GM21367 (cell line): ENCODE measurements around the gene CRHR2.
"Not testable (repeated sequence)": the region's sequence is repeated elsewhere in the genome, so short reads cannot be mapped to it uniquely, and the experiment has no call there.

Experiments used
- ATAC-seq: cut with Tn5 transposase; IDR thresholded peaks from one replicate; pipeline ENCODE4 v1.9.1; 2021; ENCODE audit not compliant: unreplicated experiment

CRHR2 gene

GRCh38 chr7:30682212-30683083 lies at the start of gene CRHR2:
Gene CRHR2 (minus strand): TSS chr7:30682456. CDS start chr7:30682280, 176 bp downstream.
- ATAC-seq: no peak

DNA sequence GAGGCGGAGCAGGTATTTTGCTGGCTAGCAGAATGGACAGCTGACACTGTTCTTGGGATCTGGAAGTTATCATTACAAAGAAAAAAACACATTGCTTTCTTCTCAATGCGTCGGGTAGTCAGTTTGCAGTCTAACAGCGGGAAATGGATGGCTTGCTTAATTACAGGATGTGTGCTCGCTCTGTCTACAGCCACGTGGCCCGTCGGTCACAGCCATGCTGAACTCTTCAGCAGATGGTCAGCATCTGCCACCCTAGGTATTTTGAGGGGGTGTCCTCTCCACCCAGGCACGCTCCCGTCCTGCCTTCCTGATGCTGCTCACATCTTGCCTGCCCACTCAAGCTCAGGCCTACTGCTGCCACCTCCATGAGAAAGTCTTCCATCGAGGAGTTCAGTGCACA lies 49.3 kb upstream of the CRHR2 start:
- ATAC-seq: no peak

DNA sequence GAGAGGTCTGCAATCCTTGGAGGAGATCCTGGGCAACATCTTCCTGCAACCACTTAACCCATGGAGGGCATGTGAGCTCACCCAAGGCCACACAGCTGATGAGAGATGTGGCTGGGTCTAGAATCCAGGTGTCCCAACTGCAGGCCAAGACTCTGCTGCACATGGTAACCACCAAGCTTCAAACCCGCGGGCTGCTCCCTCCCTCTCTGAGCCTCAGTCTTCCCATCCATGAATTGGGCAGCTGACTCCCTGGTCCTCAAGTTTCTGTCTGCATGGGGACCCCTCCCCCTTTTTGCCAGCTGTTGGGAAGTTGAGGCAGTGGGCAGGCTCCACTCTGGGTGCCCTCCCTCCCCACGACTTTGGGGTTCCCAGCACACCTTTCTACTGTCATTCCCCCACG lies 48.7 kb upstream of the CRHR2 start:
- no peak for ATAC-seq

DNA sequence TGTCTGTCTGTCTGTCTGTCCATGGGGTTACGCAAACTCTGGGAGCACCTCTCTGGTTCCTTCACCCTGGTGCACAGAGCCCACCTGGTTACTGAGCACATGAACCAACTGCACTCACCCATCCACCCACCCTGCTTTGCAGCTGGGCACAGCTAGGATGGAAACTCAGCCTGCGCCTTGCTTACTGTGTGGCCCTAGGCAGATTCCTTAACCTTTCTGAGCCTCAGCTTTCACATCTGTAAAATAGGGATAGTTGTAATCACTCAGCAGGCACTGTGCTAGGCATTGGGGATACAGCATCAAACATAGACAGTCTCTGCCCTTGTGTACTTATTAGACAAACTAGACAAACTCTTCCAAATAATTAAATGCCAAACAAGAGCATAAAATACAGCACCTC lies 47.8 kb upstream of the CRHR2 start:
- ATAC-seq: no peak

DNA sequence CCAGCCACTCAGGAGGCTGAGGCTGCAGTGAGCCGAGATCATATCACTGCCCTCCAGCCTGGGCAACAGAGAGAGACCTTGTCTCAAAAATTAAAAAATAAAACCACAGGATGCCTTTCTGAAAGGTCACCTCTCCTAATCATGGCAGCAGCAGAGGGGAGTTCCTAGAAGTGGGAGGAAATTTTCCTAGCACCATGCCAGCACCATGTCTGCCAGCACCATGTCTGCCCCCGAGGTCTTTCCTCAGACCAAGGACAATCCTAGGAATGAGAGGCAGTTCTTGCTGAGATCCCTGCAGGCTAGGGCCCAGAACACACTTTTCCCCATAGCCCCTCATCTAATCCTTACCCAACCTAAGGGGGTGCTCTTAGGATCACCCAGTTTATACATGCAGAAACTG lies 47.4 kb upstream of the CRHR2 start:
- ATAC-seq: no peak

- no peak for ATAC-seq
These were observed 46.4 kb upstream of the CRHR2 start for GRCh38 chr7:30728591-30729100.

DNA sequence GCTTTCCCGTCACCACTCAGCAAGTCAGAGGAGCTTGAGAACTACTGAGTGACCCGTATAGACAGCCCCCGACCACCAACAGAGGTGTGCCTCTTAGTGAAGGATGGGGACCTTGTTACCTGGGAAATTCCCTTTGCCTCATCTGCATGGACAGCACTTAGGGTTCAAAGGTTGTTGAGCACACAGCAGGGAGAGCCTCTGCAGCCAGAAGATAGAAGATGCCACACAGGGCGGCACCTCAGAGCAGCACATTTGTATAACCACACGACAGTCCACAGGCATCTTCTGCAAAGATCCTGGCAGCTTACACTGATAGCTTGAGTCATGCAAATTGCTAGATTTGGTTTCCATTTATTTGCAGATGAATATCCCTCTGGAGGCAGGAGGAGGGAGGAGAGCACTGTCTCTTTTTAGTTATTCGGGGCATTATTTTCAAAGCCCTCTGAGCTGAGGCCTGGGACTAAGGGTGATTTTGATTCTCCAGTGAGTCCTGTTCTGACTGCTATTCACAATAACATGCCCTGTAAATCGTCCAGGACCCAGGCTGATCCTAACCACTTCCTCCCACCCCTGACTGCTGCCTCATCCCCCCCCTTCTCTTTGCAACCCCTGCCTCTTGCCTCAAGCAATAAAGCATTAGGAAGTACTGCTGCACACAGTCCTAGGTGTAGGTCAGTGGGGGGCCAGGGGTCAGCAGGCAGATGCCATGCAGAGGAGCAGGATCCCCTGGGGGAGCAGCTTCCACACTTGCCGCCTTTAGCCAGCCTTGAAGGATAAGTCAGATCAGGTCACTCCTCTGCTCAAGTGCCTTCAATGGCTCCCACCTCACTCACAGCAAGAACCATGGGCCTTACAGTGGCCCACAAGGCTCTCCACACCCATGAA lies 45.0 kb upstream of the CRHR2 start:
- ATAC-seq: peak; percentile 72

DNA sequence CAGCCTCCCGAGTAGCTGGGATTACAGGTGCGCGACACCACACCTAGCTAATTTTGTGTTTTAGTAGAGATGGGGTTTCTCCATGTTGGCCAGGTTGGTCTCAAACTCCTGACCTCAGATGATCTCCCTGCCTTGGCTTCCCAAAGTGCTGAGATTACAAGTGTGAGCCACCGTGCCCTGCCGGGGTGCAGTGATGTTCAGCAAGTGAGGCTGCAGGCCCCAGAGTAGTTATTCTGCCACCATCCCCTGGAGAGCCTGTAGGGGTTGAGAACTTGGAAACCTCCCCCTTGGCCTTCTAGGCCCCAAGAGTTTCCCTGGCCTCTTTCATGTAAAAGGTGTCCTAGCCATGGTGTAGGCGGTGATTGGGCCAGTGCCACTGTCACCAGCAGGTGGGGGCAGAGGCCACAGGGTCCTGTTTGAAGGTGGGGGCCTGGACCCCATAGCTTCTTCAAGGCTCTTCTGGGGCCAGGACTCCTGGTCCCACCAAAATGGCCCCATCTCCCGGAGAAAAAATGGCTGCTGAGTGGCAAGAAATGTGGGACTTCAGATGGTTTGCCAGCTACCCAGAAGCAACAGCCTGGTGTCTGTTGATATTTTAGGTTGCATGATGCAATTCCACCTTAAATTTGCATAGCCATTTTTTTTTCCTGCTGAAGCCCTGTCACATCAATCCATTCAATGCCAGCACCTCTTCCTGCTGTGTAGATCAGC lies 44.2 kb upstream of the CRHR2 start:
- no peak for ATAC-seq

DNA sequence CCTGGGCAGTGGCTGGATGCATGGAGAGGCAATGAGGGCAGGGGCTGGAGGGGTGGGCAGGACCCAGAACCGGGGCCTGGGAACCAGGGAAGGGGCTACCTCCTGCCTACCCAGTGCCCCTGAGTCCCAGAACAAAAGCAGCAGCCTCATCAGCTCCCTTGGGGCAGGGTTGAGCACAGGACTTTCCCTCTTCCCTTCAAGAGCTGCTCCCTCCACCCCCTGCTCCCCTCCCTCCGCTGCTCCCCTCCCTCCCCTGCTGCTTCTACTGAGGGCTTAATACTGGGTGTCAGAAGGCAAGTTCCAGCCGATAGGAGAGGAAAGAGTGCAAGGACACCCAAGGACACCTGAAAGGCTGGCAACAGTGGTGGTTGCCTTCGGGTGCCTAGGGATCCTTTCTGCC lies 41.5 kb upstream of the CRHR2 start:
- ATAC-seq: no peak

DNA sequence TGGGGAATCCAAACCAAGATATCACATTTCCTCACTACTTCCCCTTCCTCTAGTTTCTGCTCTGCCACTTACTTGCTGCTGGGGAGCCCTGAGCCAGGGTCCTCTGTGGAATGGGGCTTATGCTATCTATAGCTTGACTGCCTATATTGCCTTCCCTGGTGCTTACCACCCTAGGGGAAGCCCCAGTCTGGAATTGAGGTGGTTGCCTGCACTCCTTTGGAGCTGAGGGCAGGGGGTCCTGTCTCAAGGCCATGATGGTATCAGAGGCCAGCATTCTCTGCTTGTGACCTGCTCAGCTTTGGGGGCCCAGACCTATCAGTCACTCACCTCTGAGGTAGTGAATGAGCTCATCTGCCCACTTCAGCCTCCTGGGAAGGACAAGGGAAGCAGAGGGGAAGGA lies 40.4 kb upstream of the CRHR2 start:
- ATAC-seq: no peak

- no peak for ATAC-seq
These were observed 39.9 kb upstream of the CRHR2 start for GRCh38 chr7:30722187-30722586.

DNA sequence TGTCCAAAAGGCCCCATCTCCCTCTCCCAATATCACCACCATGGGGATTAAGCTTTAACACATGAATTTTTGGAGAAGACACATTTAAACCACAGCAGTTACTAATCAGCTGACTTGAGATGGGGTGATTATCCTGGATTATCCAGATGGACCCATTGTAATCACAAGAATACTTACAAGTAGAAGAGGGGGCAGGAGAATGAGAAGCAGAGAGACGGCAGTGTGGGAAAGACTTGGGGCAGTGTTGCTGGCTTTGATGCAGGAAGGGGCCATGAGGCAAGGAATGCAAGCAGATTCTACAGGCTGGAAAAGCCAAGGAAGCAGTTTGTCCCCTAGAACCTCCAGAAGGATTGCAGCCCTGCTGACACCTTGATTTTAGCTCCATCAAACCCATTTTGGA lies 39.0 kb upstream of the CRHR2 start:
- no peak for ATAC-seq

GRCh38 chr7:30719434-30719833 lies 37.2 kb upstream of the CRHR2 start:
- not testable (repeated sequence) for ATAC-seq

- no peak for ATAC-seq
These were observed 34.9 kb upstream of the CRHR2 start for GRCh38 chr7:30717181-30717580.

DNA sequence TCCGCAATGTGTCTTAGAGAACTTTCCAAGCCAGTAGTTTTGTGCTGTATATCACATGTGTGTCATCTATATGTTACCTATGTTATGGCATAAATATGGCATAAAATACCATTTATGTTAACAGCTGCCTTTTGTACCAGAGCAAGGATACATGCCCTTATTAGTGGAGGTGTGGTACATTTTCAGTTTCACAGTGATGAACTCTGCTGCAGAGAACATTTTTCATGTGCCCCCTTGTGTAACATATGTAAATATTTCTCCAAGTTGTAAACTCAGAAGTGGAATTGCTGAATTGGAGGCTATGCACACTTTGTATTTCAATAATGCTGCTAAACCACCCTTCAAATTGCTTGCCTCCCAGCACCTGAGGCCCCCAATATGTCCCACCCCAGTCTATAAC lies 31.9 kb upstream of the CRHR2 start:
- no peak for ATAC-seq

GRCh38 chr7:30713392-30713791 lies 31.1 kb upstream of the CRHR2 start:
- no peak for ATAC-seq

- no peak for ATAC-seq
These were observed 28.4 kb upstream of the CRHR2 start for GRCh38 chr7:30710669-30711068.

DNA sequence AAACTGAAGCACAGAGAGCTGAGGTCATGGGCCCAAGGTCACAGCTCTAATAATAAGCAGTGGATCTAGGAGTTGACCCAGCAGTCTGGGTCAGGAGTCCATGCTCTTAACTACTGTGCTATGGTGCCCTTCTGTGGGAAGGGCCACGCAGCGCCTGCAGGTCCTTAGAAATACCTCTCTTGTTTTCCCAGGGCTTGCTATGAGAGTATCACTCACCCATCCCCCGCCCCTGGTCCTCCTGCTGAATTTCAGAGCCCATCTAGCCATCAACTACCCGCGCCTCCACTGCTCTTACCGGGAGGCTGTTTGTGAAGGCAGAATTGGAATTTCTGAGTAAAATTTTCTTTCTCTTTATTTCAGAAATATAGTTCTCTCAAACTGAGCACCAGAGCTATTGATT lies 27.3 kb upstream of the CRHR2 start:
- no peak for ATAC-seq

- no peak for ATAC-seq
These were observed 26.7 kb upstream of the CRHR2 start for GRCh38 chr7:30708983-30709382.

- ATAC-seq: no peak
These were observed 26.2 kb upstream of the CRHR2 start for GRCh38 chr7:30708412-30708811.
